SK-N-SH treated with all-trans-retinoic acid at 6 μM for 48 hours (cell line): ENCODE data around the gene IQSEC1.

Experiments used
- ATAC-seq: fragments of 200-7000 bp; cut with Tn5 transposase; 3 replicates; pipeline ENCODE4 v1.9.1; 2020; ENCODE audit warnings: mild to moderate bottlenecking, moderate library complexity
- BACH2 ChIP-seq: fragments of 250-450 bp; sonication (Bioruptor Pico); IDR thresholded peaks from 2 replicates; pipeline ENCODE4 v1.9.0; 2021; ENCODE audit warnings: mild to moderate bottlenecking, borderline replicate concordance
- CREB5 ChIP-seq: fragments of 250-450 bp; sonication (Bioruptor Pico); IDR thresholded peaks from 2 replicates; pipeline ENCODE4 v1.5.1; 2020; ENCODE audit warnings: low read depth, mild to moderate bottlenecking, moderate library complexity
- CSDC2 ChIP-seq: fragments of 250-450 bp; sonication (Bioruptor Pico); IDR thresholded peaks from 2 replicates; pipeline ENCODE4 v1.5.0; 2020; ENCODE audit warnings: mild to moderate bottlenecking, moderate library complexity
- CSRNP3 ChIP-seq: fragments of 250-450 bp; sonication (Bioruptor Pico); IDR thresholded peaks from 2 replicates; pipeline ENCODE4 v1.5.1; 2021; ENCODE audit warnings: mild to moderate bottlenecking, moderate library complexity
- ESRRG ChIP-seq: fragments of 250-450 bp; sonication (Bioruptor Pico); IDR thresholded peaks from 2 replicates; pipeline ENCODE4 v1.6.1; 2021; ENCODE audit warnings: mild to moderate bottlenecking
- GLIS3 ChIP-seq: fragments of 250-450 bp; sonication (Bioruptor Pico); IDR thresholded peaks from 2 replicates; pipeline ENCODE4 v1.5.0; 2020; ENCODE audit warnings: mild to moderate bottlenecking, moderate library complexity
- OSR1 ChIP-seq: fragments of 250-450 bp; sonication (Bioruptor Pico); IDR thresholded peaks from 2 replicates; pipeline ENCODE4 v1.8.0; 2022; ENCODE audit warnings: moderate library complexity, mild to moderate bottlenecking, inconsistent platforms
- PPARA ChIP-seq: fragments of 250-450 bp; sonication (Bioruptor Pico); IDR thresholded peaks from 2 replicates; pipeline ENCODE4 v1.5.0; 2020; ENCODE audit warnings: mild to moderate bottlenecking, borderline replicate concordance
- RARB ChIP-seq: fragments of 250-450 bp; sonication (Bioruptor Pico); IDR thresholded peaks from 2 replicates; pipeline ENCODE4 v1.8.0; 2021; ENCODE audit warnings: mild to moderate bottlenecking, moderate library complexity
- TCF4 ChIP-seq: fragments of 250-450 bp; sonication (Bioruptor Pico); IDR thresholded peaks from 2 replicates; pipeline ENCODE4 v1.8.0; 2021; ENCODE audit warnings: mild to moderate bottlenecking, moderate library complexity, borderline replicate concordance
- TOX ChIP-seq: fragments of 250-450 bp; sonication (Bioruptor Pico); IDR thresholded peaks from 2 replicates; pipeline ENCODE4 v1.8.0; 2021; ENCODE audit warnings: mild to moderate bottlenecking, moderate library complexity, borderline replicate concordance
- TSHZ2 ChIP-seq: fragments of 250-450 bp; sonication (Bioruptor Pico); IDR thresholded peaks from 2 replicates; pipeline ENCODE4 v1.5.0; 2020; ENCODE audit warnings: mild to moderate bottlenecking, moderate library complexity
- ZC3H10 ChIP-seq: fragments of 250-450 bp; sonication (Bioruptor Pico); IDR thresholded peaks from 2 replicates; pipeline ENCODE4 v1.5.1; 2021; ENCODE audit warnings: mild to moderate bottlenecking, moderate library complexity
- ZFP3 ChIP-seq: fragments of 250-450 bp; sonication (Bioruptor Pico); IDR thresholded peaks from 2 replicates; pipeline ENCODE4 v1.5.0; 2020; ENCODE audit warnings: mild to moderate bottlenecking, moderate library complexity
- ZFP30 ChIP-seq: fragments of 450-650 bp; formaldehyde crosslinking; IDR thresholded peaks from 2 replicates; pipeline ENCODE4 v1.5.0; 2022; ENCODE audit warnings: mild to moderate bottlenecking, moderate library complexity
- ZNF565 ChIP-seq: fragments of 450-650 bp; formaldehyde crosslinking; conservative IDR thresholded peaks from 2 replicates; pipeline ENCODE4 v1.5.0; 2020; ENCODE audit warnings: low read depth, mild to moderate bottlenecking, moderate library complexity
- ZNF70 ChIP-seq: fragments of 450-650 bp; formaldehyde crosslinking; IDR thresholded peaks from 2 replicates; pipeline ENCODE4 v1.5.0; 2020; ENCODE audit warnings: mild to moderate bottlenecking, moderate library complexity
- ZNF8 ChIP-seq: fragments of 450-650 bp; formaldehyde crosslinking; IDR thresholded peaks from 2 replicates; pipeline ENCODE4 v1.5.0; 2020; ENCODE audit warnings: mild to moderate bottlenecking, moderate library complexity
- TF ChIP-seq, protein P1 (sequence below): fragments of 250-450 bp; sonication (Bioruptor Pico); IDR thresholded peaks from 2 replicates; pipeline ENCODE4 v1.8.0; 2021; ENCODE audit warnings: low read depth, mild to moderate bottlenecking, moderate library complexity, borderline replicate concordance

Gene IQSEC1

DNA sequence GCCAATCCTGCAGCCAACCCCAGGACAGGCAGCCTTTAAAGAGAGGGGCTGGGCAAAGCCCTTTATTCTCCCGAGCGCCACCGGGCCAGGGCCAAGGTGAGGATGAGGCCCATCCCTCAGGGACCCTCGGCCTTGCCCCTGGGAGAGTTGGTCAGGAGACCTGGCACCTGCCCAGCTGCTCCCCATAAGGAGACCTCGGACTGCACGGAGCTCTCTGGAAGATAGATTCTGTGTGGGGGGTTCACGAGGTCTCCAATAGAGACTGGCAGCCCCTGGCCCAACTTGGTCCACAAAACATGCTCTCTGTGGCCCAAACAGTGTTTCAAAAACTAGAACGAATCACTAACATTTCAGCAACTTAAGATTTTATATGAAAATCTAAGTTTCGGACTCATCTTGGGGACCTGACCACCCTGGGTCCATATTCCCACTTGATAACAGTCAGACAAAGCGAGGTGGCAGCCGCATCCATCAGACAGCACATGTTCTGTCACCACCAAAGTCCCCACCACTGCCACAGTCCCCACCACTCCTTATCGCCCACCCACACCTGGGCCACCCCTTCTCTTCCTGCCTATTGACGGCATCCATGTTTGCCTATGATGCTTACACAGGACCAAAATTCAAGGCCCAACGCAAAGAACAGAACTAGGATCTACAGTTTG is 117.4 kb downstream of the IQSEC1 start (continued):
- TF ChIP-seq CREB5 (CRISPR knock-in tag) = no peak
- no peak for TF ChIP-seq CSRNP3

DNA sequence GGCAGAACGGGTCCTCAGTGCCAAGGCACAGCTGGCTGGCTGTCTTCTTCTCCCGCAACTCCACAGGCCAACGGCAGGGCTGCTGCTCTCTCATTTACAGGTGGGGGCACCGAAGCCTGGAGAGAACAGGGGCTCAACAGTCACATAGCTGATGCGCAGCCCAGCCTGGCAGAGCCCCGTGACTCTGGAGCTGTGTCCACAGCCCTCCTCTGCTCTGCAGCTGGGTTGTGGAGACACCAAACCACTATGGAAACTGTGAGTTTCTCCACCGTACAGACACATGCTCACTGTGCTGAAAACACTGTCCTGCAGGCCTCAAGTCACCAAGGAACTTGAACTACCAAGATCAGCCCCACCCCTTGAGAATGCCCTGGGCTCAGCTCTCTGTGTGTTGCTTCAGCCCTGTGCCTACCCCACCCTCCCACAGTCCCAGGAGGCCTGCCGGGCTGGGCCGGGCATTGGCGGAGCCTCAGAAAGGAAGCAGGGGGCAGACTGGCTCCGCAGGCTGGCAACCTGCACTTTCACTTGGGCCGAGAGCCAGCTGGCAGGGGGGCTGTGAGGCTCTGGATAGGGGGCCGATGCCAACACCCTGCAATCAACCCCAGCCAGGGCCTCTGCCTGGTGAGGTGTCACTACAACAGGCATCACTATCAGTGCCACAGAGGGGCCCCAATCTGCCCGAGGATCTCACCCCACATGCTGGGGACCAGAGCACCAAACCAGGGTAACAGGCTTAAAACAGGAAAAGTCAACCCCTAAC is 118.2 kb downstream of the IQSEC1 start:
- peak; percentile 89 for ATAC-seq
- TF ChIP-seq ZNF70 (CRISPR knock-in tag) (no peak), TSHZ2 (CRISPR knock-in tag) (no peak)

DNA sequence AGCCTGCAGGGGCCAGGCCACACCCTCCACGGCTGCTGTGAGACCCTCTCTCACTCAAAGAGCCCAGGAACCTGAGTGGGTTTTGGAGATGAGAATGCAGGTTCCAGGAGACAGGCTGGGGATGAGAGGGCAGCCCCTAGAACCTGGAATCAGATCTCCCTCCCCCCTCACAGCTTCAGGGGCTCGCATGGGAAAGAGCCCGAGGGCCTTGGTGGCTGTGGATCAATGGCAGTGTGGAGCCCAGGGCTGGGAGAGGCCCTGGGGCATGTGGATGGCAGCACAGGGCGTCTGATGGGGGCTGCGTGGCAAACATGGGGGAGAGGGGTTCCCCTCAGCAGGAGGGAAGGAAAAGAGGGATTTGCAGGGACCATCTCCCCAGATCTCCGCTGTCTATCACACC is 119.0 kb downstream of the IQSEC1 start:
- no peak for TF ChIP-seq ZNF70 (CRISPR knock-in tag)
- TF ChIP-seq ZC3H10 = no peak
- no peak for TF ChIP-seq ZNF8 (CRISPR knock-in tag)
- TF ChIP-seq TSHZ2 (CRISPR knock-in tag) = no peak
- TF ChIP-seq, protein P1, sequence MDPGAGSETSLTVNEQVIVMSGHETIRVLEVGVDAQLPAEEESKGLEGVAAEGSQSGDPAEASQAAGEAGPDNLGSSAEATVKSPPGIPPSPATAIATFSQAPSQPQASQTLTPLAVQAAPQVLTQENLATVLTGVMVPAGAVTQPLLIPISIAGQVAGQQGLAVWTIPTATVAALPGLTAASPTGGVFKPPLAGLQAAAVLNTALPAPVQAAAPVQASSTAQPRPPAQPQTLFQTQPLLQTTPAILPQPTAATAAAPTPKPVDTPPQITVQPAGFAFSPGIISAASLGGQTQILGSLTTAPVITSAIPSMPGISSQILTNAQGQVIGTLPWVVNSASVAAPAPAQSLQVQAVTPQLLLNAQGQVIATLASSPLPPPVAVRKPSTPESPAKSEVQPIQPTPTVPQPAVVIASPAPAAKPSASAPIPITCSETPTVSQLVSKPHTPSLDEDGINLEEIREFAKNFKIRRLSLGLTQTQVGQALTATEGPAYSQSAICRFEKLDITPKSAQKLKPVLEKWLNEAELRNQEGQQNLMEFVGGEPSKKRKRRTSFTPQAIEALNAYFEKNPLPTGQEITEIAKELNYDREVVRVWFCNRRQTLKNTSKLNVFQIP = no peak
- TF ChIP-seq GLIS3 (CRISPR knock-in tag) = no peak
- no peak for TF ChIP-seq BACH2 (CRISPR knock-in tag)
- no peak for TF ChIP-seq ZFP3
- TF ChIP-seq ZFP30 (CRISPR knock-in tag) = no peak
- TF ChIP-seq CSRNP3 = no peak
- TF ChIP-seq CSDC2 (CRISPR knock-in tag) = no peak
- no peak for TF ChIP-seq TCF4 (CRISPR knock-in tag)
- no peak for TF ChIP-seq ZNF565 (CRISPR knock-in tag)
- no peak for TF ChIP-seq OSR1
- TF ChIP-seq TOX (CRISPR knock-in tag) = no peak
- TF ChIP-seq CREB5 (CRISPR knock-in tag) = no peak
- no peak for TF ChIP-seq ESRRG (CRISPR knock-in tag)
- TF ChIP-seq PPARA (CRISPR knock-in tag) = no peak
- TF ChIP-seq RARB (CRISPR knock-in tag) = no peak
- no peak for ATAC-seq
